ENCODE data around the gene UST.
"Not testable (repeated sequence)": the region's sequence is repeated elsewhere in the genome, so short reads cannot be mapped to it uniquely, and the experiment has no call there.

UST gene

GRCh38 chr6:148955441-148955840, 208.6 kb downstream of the UST start:
- DNase-seq: no peak

- not testable (repeated sequence) for DNase-seq
Measured at GRCh38 chr6:148956163-148956562, 209.3 kb downstream of the UST start.

- no peak for DNase-seq
Measured at GRCh38 chr6:148957752-148958151, 210.9 kb downstream of the UST start.

GRCh38 chr6:148959008-148959407, 212.2 kb downstream of the UST start:
- DNase-seq: no peak

GRCh38 chr6:148959501-148959900, 212.7 kb downstream of the UST start:
- DNase-seq: no peak

- no peak for DNase-seq
Measured at GRCh38 chr6:148962854-148963515, 216.2 kb downstream of the UST start.

GRCh38 chr6:148963738-148964137, 216.9 kb downstream of the UST start:
- no peak for DNase-seq

- DNase-seq: no peak
Measured at GRCh38 chr6:148964467-148964866, 217.6 kb downstream of the UST start.

GRCh38 chr6:148965287-148965686, 218.5 kb downstream of the UST start:
- no peak for DNase-seq

- no peak for DNase-seq
Measured at GRCh38 chr6:148967011-148967520, 220.2 kb downstream of the UST start.

- no peak for DNase-seq
Measured at GRCh38 chr6:148967541-148967956, 220.7 kb downstream of the UST start.

- DNase-seq: no peak
Measured at GRCh38 chr6:148968771-148969602, 222.2 kb downstream of the UST start.

GRCh38 chr6:148969603-148970061, 222.8 kb downstream of the UST start:
- DNase-seq: no peak

GRCh38 chr6:148971031-148971927, 224.4 kb downstream of the UST start:
- no peak for DNase-seq

- peak; percentile 35 to 39 for DNase-seq
Measured at GRCh38 chr6:148972481-148972880, 225.7 kb downstream of the UST start.

GRCh38 chr6:148973538-148974208, 226.8 kb downstream of the UST start:
- DNase-seq: no peak

GRCh38 chr6:148974351-148974750, 227.5 kb downstream of the UST start:
- no peak for DNase-seq

- not testable (repeated sequence) for DNase-seq
Measured at GRCh38 chr6:148978298-148978697, 231.5 kb downstream of the UST start.

- DNase-seq: no peak
Measured at GRCh38 chr6:148979014-148979901, 232.4 kb downstream of the UST start.

- no peak for DNase-seq
Measured at GRCh38 chr6:148980234-148980633, 233.4 kb downstream of the UST start.

- DNase-seq: no peak
Measured at GRCh38 chr6:148981515-148981914, 234.7 kb downstream of the UST start.
